ENCODE measurements around the gene MPPED1. TPM values are rescaled to one million over a fixed set of nuclear protein-coding genes. Genes with fewer than 3 reads are reported as not detected.

The MPPED1 gene
- total RNA-seq, 1 donor from 2014 or later, result 1.7 TPM

DNA sequence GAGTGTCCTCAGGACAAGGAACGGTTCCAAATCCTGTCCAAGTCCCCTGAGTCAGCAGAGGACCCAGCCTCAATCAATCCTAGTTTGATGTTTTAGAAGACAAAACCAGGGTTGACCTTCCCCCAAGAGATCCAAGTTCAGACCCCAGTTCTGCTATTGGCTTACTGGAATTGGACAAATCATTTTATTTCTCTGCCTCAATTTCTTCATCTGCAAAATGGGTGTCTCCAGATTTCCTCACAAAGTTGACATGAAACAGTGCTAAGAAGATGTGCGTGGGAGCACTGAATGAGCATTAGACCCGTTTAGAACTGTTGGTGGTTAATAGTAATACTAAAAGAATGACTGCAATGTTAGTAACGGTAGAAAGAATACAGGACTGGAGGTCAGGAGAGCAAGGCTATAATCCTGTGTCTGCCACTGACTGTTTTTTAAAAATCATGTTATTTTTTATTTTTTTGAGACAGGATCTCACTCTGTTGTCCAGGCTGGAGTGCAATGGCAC, 35.8 kb upstream of the MPPED1 start:
- no peak for DNase-seq (ENCODE audit: low read depth, low spot score)
- no peaks in the 10 kb centered on the region for H3K9me3 Mint-ChIP-seq
- no peaks in the 10 kb centered on the region for H3K36me3 Mint-ChIP-seq (ENCODE audit: low read depth)
- H3K4me1 Mint-ChIP-seq, result peaks cover 12% of the 10 kb centered on the region
- TF ChIP-seq, protein P1, sequence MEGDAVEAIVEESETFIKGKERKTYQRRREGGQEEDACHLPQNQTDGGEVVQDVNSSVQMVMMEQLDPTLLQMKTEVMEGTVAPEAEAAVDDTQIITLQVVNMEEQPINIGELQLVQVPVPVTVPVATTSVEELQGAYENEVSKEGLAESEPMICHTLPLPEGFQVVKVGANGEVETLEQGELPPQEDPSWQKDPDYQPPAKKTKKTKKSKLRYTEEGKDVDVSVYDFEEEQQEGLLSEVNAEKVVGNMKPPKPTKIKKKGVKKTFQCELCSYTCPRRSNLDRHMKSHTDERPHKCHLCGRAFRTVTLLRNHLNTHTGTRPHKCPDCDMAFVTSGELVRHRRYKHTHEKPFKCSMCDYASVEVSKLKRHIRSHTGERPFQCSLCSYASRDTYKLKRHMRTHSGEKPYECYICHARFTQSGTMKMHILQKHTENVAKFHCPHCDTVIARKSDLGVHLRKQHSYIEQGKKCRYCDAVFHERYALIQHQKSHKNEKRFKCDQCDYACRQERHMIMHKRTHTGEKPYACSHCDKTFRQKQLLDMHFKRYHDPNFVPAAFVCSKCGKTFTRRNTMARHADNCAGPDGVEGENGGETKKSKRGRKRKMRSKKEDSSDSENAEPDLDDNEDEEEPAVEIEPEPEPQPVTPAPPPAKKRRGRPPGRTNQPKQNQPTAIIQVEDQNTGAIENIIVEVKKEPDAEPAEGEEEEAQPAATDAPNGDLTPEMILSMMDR (conservative IDR thresholded peaks at IDR 0.05), result no peak
- peaks cover 26% of the 10 kb centered on the region for H3K27me3 Mint-ChIP-seq (ENCODE audit: low read depth)
- H3K4me3 Mint-ChIP-seq, result no peak overlapping the region
- H3K27ac Mint-ChIP-seq (ENCODE audit: unreplicated experiment), result no peak overlapping the region

DNA sequence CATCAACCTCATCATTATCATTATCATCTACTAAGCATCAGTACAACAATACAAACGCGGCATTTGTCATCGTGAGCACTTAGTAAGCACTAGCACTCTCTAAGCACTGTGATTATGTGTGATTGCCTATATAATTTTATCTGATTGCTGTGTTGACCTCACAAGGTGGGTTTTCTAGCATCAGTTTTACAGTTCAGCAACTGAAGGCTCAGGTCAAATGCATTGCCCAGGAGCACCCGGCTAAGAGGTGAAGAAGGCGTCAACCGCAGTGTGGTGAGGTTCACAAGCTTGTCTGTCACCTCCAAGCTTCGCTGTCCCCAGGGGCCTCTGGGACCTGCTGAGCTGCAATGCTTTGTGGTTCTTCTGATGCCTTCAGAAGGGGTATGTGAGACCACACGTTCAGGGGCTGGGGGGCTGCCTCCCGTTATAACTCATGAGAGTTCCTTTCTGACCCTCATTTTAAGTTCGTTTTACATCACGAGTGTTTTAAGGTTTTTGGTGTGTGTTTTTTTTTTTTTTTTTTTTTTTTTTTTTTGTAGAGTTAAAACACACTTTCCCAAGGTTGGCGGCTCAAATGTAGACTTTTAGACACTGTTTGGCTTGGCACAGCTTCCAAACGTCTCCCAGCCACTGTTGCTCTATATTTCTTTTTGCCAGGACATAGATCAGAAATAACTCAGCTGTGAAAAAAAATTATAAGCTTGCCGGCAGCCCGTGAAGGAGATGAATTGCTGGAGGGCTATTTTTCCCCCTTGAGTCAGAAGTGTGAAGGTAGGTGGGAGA, 34.9 kb upstream of the MPPED1 start:
- H3K36me3 Mint-ChIP-seq (ENCODE audit: low read depth), result no peaks in the 10 kb centered on the region
- H3K4me3 Mint-ChIP-seq, result no peak overlapping the region
- TF ChIP-seq, protein P1 (conservative IDR thresholded peaks at IDR 0.05), result no peak
- DNase-seq (ENCODE audit: low read depth, low spot score), result no peak
- peaks cover 8% of the 10 kb centered on the region for H3K4me1 Mint-ChIP-seq
- peaks cover 25% of the 10 kb centered on the region for H3K27me3 Mint-ChIP-seq (ENCODE audit: low read depth)
- no peaks in the 10 kb centered on the region for H3K9me3 Mint-ChIP-seq
- H3K27ac Mint-ChIP-seq (ENCODE audit: unreplicated experiment), result no peak overlapping the region

DNA sequence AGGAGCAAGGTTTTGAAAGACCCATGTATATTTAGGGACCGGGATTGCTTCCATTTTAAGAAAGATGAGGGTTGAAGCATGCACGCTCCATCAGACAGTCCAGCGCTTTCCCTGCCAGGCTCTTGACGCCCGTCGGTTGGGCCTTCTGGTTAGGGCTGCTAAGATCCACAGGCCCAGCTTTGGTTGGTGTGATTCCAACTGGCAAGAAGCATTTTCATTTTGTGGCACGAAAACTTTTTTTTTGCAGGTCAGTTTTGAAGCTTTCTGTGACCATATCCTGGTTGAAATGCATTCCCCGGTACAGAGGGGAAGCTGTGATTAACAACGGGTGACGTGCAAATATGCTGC, 34.3 kb upstream of the MPPED1 start:
- TF ChIP-seq, protein P1 (conservative IDR thresholded peaks at IDR 0.05), result no peak
- peaks cover 25% of the 10 kb centered on the region for H3K27me3 Mint-ChIP-seq (ENCODE audit: low read depth)

DNA sequence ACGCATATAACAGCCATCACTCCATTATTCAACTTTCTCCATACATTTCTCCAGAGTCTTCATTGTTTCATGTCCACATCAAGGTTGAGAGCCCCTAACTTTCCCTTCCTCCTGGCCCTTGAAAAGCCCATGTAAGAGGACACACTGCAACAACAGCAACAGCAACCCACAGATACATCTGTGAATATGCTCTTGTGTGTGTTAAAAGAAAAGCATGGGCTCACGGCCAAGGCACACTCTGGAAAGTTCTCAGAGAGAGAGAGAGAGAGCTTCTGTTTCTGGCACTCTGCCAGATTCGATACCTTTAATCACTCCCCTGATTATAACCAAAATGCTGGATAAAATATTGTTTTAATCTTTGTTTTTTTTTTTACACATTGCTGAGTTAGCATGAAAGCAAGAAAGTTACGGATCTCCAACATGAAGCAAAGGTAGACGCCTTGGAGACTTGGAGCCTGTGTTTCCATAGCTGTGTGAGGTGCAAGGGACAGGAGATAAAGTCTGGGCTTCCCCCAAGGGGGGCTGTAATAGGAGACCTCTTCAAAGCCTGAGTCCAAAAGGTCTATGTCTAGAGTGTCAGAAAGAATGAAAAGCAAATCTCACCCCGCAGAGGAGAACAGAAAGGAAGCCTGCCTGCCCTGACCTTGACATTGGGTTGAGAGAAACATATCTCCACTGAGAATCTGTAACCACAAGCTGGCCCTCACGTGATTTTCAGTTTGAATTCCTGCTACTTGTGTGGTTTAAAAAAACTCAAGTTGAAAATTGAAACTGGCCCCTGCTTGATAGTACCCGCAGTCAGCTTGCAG, 33.7 kb upstream of the MPPED1 start:
- peaks cover 8% of the 10 kb centered on the region for H3K4me1 Mint-ChIP-seq
- H3K27me3 Mint-ChIP-seq (ENCODE audit: low read depth), result peaks cover 25% of the 10 kb centered on the region
- no peak for DNase-seq (ENCODE audit: low read depth, low spot score)
- H3K4me3 Mint-ChIP-seq, result no peak overlapping the region
- TF ChIP-seq, protein P1 (conservative IDR thresholded peaks at IDR 0.05), result no peak
- H3K36me3 Mint-ChIP-seq (ENCODE audit: low read depth), result no peaks in the 10 kb centered on the region
- H3K27ac Mint-ChIP-seq (ENCODE audit: unreplicated experiment), result peak overlapping the region; percentile 32
- no peaks in the 10 kb centered on the region for H3K9me3 Mint-ChIP-seq

More for the DNA sequence above, 34.3 kb upstream of the MPPED1 start:
- Mint-ChIP-seq H3K36me3 (ENCODE audit: low read depth) (no peaks in the 10 kb centered on the region), H3K4me1 (peaks cover 8% of the 10 kb centered on the region), H3K4me3 (no peak overlapping the region), H3K27ac (ENCODE audit: unreplicated experiment) (no peak overlapping the region), H3K9me3 (no peaks in the 10 kb centered on the region)
- no peak for DNase-seq (ENCODE audit: low read depth, low spot score)

DNA sequence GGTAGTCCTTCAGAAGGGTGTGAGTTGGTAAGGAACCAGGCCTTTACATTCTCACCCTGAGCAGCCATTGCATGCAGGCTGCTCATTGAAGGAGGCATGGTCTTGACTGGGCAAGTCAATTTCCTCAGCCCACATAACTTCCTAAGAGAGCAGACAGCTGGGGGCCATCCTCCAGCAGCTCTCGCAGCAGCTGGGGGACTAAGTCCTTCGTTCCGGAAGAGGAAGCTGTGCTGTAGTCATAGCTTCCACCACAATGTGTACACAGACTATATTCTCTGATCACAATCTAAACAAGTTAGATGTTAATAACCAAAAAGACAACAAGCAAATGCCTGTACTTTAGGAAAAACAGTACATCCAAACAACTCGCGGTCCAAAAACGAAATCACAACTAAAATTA, 30.1 kb upstream of the MPPED1 start:
- H3K36me3 Mint-ChIP-seq (ENCODE audit: low read depth), result no peaks in the 10 kb centered on the region
- H3K4me3 Mint-ChIP-seq, result no peak overlapping the region
- H3K4me1 Mint-ChIP-seq, result peaks cover 8% of the 10 kb centered on the region
- H3K9me3 Mint-ChIP-seq, result no peaks in the 10 kb centered on the region
- peaks cover 52% of the 10 kb centered on the region for H3K27me3 Mint-ChIP-seq (ENCODE audit: low read depth)
- no peak overlapping the region for H3K27ac Mint-ChIP-seq (ENCODE audit: unreplicated experiment)
- TF ChIP-seq, protein P1 (conservative IDR thresholded peaks at IDR 0.05), result no peak
- no peak for DNase-seq (ENCODE audit: low read depth, low spot score)
